Globus pallidus (tissue), 1 donor: Measurements from ENCODE around the gene PRSS3.
"Not testable (repeated sequence)": the region's sequence is repeated elsewhere in the genome, so short reads cannot be mapped to it uniquely, and the experiment has no call there.

Experiments
- DNase-seq: peaks from one replicate; pipeline ENCODE4 v3.0.0-alpha.2; 2015; ENCODE audit warnings: low spot score

PRSS3 gene

DNA sequence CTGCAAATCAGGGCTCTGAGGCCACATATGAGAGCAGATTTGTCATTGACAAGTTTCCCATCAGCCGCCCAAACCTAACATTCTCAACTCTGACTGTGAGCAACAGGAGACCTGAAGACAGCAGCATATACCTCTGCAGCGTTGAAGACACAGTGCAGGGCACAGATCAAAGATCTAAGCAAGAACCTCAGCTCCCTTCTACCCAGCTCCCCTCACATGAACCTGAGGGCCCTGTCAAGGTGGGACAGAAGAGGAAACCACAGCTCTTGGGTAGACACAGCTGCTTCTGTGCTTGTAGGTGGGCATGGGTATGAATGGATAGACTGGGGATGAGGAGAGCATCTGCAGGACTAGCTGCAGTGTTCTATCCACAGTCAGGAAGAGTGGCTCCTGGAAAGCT lies 8.7 kb upstream of the PRSS3 start:
- DNase-seq, result no peak

DNA sequence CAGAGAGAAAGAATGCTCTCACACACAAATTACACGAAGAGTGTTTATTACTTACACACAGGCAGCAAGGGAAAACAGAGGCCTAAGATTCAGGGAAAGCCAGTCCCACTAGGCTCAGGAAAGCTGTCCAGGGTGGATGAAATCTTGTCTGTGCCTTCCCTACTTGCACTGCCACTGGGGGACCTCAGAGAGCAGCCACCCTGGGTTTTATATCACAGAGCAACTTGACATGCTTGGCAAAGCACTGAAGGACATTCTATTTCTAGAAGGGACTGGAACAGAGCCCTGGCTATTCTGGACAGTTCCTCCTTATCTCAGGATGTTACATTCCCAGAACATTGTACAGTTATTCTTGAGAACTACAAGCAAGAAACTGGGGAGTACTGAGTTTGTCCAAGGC lies 7.5 kb upstream of the PRSS3 start:
- DNase-seq, result no peak

GRCh38 chr9:33789429-33789828 lies 5.9 kb upstream of the PRSS3 start:
- DNase-seq, result not testable (repeated sequence)

DNA sequence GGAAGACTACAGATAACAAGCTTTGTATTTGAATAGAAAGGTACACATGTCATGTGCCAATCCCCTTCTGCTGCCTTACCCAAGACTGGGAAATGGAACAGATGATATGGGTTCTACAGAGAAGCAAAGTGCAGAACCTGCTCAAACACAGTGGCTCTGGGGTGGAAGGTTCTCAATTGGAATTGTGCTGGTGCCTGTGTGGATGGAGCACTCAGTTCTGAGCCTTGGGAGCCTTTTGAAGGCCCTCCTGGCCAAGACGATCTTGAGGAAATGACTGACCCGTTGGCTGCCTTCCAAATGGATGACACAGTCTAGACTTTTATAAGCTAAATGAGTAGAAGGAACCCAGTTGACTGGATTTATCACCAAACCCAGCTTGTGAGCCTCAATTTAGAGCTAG lies 4.2 kb upstream of the PRSS3 start:
- DNase-seq, result no peak

DNA sequence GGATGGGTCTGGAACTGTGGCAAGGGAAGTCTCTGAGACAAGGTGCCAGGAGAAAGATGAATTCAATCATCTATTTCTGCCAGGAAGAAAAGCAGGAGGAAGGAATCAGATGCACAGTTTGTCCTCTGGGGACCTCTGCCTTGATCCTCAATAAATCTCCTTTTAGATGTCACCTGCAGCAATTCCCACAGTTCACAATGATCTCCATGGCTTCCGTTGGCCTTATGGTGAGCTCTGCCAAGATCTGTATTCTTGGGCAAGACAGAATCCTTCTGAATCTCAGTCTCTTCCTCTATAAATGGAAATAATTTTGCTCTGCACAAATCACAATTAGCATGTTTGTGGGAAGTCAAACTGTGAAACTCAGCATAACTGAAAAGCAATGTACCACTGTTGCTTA lies 1.9 kb upstream of the PRSS3 start:
- DNase-seq, result not testable (repeated sequence)

DNA sequence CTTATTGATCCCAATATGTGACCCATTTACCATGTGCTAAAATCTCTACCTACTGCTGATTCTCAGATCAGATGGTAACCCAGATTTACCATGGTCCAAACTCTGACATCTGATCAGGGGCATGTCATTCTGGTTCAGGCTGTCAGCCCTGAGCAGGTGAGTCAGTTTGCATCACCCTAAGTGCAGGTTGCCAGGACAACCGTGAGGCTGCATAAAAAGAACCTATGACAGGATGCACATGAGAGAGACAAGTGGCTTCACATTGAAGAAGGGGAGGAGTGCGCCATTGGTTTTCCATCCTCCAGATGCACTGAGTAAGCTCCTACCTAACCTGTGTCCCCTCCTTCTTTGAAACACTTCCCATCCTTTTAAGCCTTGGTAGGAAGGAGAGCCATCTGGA lies 801 bp upstream of the PRSS3 start:
- DNase-seq, result no peak

GRCh38 chr9:33795819-33796218 lies 458 bp downstream of the PRSS3 start:
- no peak for DNase-seq

GRCh38 chr9:33796679-33797078 lies 1.3 kb downstream of the PRSS3 start:
- not testable (repeated sequence) for DNase-seq

GRCh38 chr9:33797837-33798236 lies 2.5 kb downstream of the PRSS3 start:
- DNase-seq, result no peak

- no peak for DNase-seq
Observed at GRCh38 chr9:33798545-33798944, 3.2 kb downstream of the PRSS3 start.

- no peak for DNase-seq
Observed at GRCh38 chr9:33799928-33800704, 4.8 kb downstream of the PRSS3 start.

DNA sequence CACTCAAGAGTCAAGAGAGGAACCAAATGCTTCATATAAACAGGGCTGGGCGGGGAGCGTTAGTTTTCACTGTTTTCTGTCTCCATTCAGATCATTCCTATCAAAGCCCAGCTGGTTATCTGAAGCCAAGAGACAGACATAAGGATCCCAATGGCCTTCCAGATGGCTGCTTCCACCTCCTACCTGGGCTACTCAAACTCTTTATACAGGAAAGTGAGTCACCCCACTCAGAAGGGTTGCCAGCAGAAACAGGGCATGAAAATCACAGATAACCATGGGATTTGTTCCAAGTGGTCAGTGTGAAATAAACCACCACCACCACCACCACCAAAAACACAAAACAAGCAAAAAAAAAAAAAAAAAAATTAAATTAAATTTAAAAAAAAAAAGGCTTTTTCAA lies 5.5 kb downstream of the PRSS3 start:
- DNase-seq, result no peak

DNA sequence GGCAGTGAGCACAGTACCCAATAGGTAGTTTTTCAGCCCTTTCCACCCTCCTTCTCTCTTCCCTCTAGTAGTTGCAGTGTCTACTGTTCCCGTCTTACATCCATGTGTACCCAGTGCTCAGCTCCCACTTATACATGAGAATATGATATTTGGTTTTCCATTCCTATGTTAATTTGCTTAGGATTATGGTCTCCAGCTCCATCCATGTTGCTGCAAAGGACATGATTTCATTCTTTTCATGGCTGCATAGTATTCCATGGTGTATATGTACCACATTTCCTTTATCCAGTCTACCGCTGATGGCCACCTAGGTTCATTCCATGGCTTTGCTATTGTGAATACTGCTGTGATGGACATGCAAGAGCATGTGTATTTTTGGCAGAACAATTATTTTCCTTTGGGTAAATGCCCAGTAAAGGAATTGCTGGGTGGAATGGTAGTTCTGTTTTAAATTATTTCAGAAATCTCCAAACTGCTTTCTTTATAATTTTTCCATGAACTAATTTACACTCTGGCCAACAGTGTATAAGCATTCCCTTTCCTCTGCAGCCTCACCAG lies 6.7 kb downstream of the PRSS3 start:
- DNase-seq, result not testable (repeated sequence)

- not testable (repeated sequence) for DNase-seq
Observed at GRCh38 chr9:33804196-33804595, 8.8 kb downstream of the PRSS3 start.

DNA sequence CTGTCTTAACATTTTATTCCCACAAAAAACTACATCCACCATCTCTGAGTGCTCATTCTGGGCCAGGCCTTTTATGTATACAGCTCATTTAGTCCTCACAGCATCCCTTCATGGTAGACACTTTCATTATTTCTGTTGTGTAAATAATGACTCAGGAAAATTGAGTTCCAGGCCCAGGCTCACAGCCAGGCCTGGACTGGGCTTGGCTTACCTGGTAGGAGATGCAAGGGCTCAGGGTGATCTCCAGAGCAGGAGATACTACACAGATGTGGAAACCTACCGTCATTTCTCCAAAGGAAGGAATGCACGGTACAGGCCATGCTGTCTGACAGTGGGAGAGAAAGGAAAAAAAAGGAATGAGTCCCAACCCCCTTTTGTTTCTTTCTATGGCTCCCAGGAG lies 11.8 kb downstream of the PRSS3 start:
- not testable (repeated sequence) for DNase-seq

DNA sequence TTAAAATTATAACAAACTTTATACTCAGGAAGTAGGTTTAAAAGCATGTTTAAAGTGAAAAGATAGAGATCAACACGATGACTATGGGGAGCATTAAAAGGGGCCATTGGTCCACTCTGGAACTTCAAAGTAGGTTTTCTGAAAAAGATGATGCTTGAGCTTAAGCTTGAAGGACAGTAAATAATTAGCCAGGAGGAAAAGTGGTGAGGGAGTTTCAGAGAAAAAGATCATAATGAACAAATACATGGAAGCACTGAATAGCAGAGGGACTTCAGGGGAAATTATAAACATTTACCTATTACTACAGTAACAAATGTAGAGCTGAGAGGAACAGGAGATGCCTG lies 13.6 kb downstream of the PRSS3 start:
- not testable (repeated sequence) for DNase-seq

GRCh38 chr9:33809506-33809905 lies 14.1 kb downstream of the PRSS3 start:
- DNase-seq, result no peak

- peak; percentile 88 for DNase-seq
Observed at GRCh38 chr9:33813712-33814641, 18.6 kb downstream of the PRSS3 start.

GRCh38 chr9:33815781-33816180 lies 20.4 kb downstream of the PRSS3 start:
- no peak for DNase-seq

DNA sequence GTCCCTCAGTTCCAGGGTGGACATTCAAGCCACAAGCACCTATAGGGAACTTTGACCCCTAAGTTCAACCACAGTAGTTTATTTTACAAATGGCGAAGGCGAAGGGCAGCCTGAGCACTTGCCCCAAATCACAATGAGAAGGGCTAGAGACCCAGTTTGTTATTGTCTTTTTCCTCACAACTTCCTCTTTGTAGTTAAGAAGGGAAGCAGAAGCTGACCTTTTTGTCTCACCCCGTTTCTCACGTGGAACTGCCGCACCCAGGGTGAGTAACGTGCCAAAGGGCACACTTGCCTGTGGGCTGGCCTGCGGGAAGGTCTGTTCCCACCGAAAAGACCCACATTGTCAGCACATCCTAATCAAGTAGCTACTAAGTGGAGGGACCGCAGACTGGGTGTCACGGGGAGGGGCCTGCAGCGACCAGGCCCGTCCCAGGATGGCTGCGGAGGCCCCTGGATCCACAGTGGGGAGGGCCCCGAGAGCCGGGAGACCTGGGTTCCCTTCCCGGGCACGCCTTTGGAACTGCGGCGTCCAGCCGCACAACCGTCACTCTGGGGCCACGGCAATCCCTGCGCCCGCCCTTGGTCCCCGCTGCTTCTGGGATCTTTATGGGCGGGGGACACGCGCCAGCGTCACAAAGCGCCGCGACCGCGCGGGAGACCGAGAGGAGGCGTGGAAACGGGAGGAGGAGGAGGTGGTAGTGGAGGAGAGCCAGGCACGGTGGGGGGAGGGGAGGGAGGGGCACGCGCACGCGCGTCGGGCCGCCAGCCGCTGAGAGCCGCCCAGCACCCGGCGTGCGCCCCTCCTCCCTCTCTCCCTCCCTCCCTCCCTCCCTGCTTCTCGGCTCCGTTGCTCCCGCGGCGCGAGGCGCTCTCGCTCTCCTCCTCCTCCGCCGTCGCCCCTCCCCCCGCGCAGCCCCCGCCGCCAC lies 21.2 kb downstream of the PRSS3 start, which contains the start of gene UBE2R2:
Gene UBE2R2 (plus strand): TSS at position 834 of the 926 bp plus-strand sequence. CDS start 598 bp downstream, outside the sequence.
- DNase-seq, result peak; percentile 94

DNA sequence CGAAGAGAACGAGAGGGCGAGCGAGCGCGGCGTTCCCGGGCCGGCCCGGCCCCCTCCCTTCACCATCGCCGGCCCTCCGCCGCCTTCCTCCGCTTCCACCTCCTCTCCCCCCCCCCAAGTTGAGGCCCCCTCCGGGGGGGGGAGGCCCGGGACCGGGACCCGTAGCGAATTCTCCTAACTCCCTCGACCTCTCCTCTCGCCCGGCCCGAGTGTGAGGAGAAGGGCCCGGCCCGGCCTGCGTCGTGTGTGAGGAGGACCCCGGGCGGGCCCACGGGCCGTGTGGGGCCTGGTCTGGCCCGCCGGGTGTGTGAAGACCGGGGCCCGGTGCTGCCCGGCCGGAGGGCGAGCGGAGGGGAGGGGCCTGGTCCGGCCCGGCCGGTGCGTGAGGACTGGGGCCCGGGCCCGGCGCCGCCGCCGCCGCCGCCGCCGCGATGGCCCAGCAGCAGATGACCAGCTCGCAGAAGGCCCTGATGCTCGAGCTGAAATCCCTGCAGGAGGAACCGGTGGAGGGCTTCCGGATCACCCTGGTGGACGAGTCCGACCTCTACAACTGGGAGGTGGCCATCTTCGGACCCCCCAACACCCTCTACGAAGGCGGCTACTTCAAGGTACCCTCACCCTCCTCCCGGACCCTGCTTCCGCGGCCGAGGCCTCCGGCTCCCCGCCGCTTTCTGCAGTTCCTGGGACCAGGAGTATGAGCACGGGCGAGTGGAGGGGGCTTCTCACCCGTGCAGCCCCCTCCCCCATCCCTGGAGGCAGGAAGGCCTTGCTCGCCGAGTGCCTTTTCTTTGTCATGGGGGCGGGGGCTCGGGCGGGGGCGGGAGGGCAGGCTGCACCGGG lies 22.2 kb downstream of the PRSS3 start:
- peak; percentile 58 for DNase-seq
